CD14-positive monocyte (primary cell): ENCODE data around the gene RPS6KA2. TPM values are rescaled to one million over a fixed set of nuclear protein-coding genes. Genes with fewer than 3 reads are reported as not detected.

Experiments
- DNase-seq, 3 donors: peaks; one replicate each; pipeline ENCODE4 v3.0.0-alpha.2; 2011 to 2022
- H2AFZ ChIP-seq: 2 replicates; pipeline ENCODE4 v1.6.0; 2012; ENCODE audit warnings: mild to moderate bottlenecking, low read depth, low read length, inconsistent platforms; ENCODE audit not compliant: insufficient read depth, poor library complexity, severe bottlenecking
- H3K27ac ChIP-seq, 2 donors: 1 replicate in 1 of 2; 2 replicates in 1 of 2; pipeline ENCODE4 v1.5.1; 2012 to 2013; ENCODE audit warnings: low read length in 2 of 2, control low read depth in 1 of 2, inconsistent platforms in 1 of 2, low read depth in 1 of 2, mild to moderate bottlenecking in 1 of 2
- H3K27me3 ChIP-seq, 2 donors: one replicate each; pipeline versions ENCODE4 v1.6.0 to v1.6.1; 2011 to 2013; ENCODE audit warnings: low read length in 2 of 2; ENCODE audit not compliant: control insufficient read depth in 2 of 2, insufficient read depth in 2 of 2
- H3K36me3 ChIP-seq, 2 donors: replicated peaks in 1 of 2; 1 replicate in 1 of 2; 2 replicates in 1 of 2; pipeline versions ENCODE4 v1.5.1 to v1.6.1; 2012 to 2013; ENCODE audit warnings: low read length in 2 of 2, control low read depth in 1 of 2, inconsistent platforms in 1 of 2, mild to moderate bottlenecking in 1 of 2; ENCODE audit not compliant: insufficient read depth in 2 of 2, control insufficient read depth in 1 of 2
- H3K4me1 ChIP-seq, 2 donors: 1 replicate in 1 of 2; 2 replicates in 1 of 2; pipeline versions ENCODE4 v1.5.1 to v1.6.1; 2012 to 2013; ENCODE audit warnings: low read length in 2 of 2, control low read depth in 1 of 2, inconsistent platforms in 1 of 2, mild to moderate bottlenecking in 1 of 2, moderate library complexity in 1 of 2; ENCODE audit not compliant: insufficient read depth in 2 of 2, control insufficient read depth in 1 of 2
- H3K4me2 ChIP-seq: replicated peaks from 2 replicates; pipeline ENCODE3; 2012; ENCODE audit warnings: low read length, moderate library complexity, mild to moderate bottlenecking; ENCODE audit not compliant: poor library complexity, severe bottlenecking; ENCODE audit errors: extremely low read depth
- H3K4me3 ChIP-seq, 3 experiments: fragments of 200-600 bp in 1 of 3; sonication (generic) in 1 of 3; replicated peaks in 1 of 3; 1 replicate in 2 of 3; 2 replicates in 1 of 3; pipeline ENCODE4 v1.5.1; 2011 to 2013; ENCODE audit warnings: low read length in 3 of 3, mild to moderate bottlenecking in 3 of 3, control low read depth in 2 of 3, low read depth in 2 of 3, inconsistent platforms in 1 of 3, moderate library complexity in 1 of 3
- H3K79me2 ChIP-seq: 2 replicates; pipeline ENCODE4 v1.6.0; 2012; ENCODE audit warnings: mild to moderate bottlenecking, control low read depth, inconsistent platforms, low read length, moderate library complexity; ENCODE audit not compliant: insufficient read depth
- H3K9ac ChIP-seq: 2 replicates; pipeline ENCODE4 v1.6.0; 2017; ENCODE audit warnings: low read length, mild to moderate bottlenecking; ENCODE audit not compliant: insufficient read depth, poor library complexity, severe bottlenecking
- H3K9me3 ChIP-seq, 2 donors: replicated peaks in 1 of 2; 1 replicate in 1 of 2; 2 replicates in 1 of 2; pipeline versions ENCODE4 v1.5.1 to v1.6.1; 2012 to 2013; ENCODE audit warnings: low read length in 2 of 2, control low read depth in 1 of 2; ENCODE audit not compliant: control insufficient read depth in 1 of 2, insufficient read depth in 1 of 2
- H4K20me1 ChIP-seq: 2 replicates; pipeline ENCODE4 v1.6.0; 2012; ENCODE audit warnings: mild to moderate bottlenecking, low read length, control low read depth, moderate library complexity; ENCODE audit not compliant: insufficient read depth
- H3K27ac Mint-ChIP-seq, 7 donors: one replicate each; pipeline ENCODE4 v1.8.0; 2020; ENCODE audit warnings: mild to moderate bottlenecking in 7 of 7, mixed read lengths in 7 of 7, moderate library complexity in 6 of 7, inconsistent platforms in 2 of 7
- H3K27me3 Mint-ChIP-seq, 3 donors: one replicate each; pipeline ENCODE4 v1.8.0; 2021 to 2022; ENCODE audit warnings: low read depth in 3 of 3, mild to moderate bottlenecking in 3 of 3, mixed read lengths in 3 of 3, moderate library complexity in 3 of 3, inconsistent platforms in 1 of 3
- H3K36me3 Mint-ChIP-seq, 2 donors: one replicate each; pipeline ENCODE4 v1.8.0; 2020; ENCODE audit warnings: mixed read lengths in 2 of 2, inconsistent platforms in 1 of 2, mild to moderate bottlenecking in 1 of 2
- H3K4me1 Mint-ChIP-seq: one replicate; pipeline ENCODE4 v1.8.0; 2020; ENCODE audit warnings: mild to moderate bottlenecking, mixed read lengths
- H3K4me3 Mint-ChIP-seq, 2 donors: one replicate each; pipeline ENCODE4 v1.8.0; 2020; ENCODE audit warnings: mild to moderate bottlenecking in 2 of 2, mixed read lengths in 2 of 2, moderate library complexity in 1 of 2
- H3K9me3 Mint-ChIP-seq, 7 donors: one replicate each; pipeline ENCODE4 v1.8.0; 2020 to 2022; ENCODE audit warnings: mixed read lengths in 7 of 7, mild to moderate bottlenecking in 6 of 7, moderate library complexity in 6 of 7, inconsistent platforms in 2 of 7
- WGBS: methylation state at CpG from one replicate; pipeline ENCODE4 v1.1.5; 2013; ENCODE audit warnings: missing lambda C conversion rate; ENCODE audit not compliant: insufficient coverage; 5-methylcytosine and 5-hydroxymethylcytosine counted together
- intact Hi-C, 2 donors: fragments of 100-400 bp; cut with micrococcal nuclease; formaldehyde crosslinking; loops; one replicate each; pipeline versions ENCODE4 v1.15.0 to v1.15.1; 2023
- polyA plus RNA-seq, 3 donors: library from polyadenylated mRNA; depleted of rRNA in 1 of 3; unstranded in 2 of 3; stranded (reverse) in 1 of 3; fragments of 300-500 nt in 2 of 3; fragments of >200 nt in 1 of 3; fragmentation: Illumina TruSeq in 2 of 3; gene quantifications; 1 replicate in 2 of 3; 2 replicates in 1 of 3; pipeline ENCODE4 v1.2.3, GENCODE V29; 2012 to 2021
- TF ChIP-seq, protein P1 (sequence below): fragments of 200-600 bp; IDR thresholded peaks from one replicate; pipeline ENCODE4 v1.8.0; 2022; ENCODE audit warnings: antibody characterized with exemption, mild to moderate bottlenecking

Gene RPS6KA2
- polyA plus RNA-seq, 3 donors, result 1.4 to 3.1 (median 1.9) TPM

DNA sequence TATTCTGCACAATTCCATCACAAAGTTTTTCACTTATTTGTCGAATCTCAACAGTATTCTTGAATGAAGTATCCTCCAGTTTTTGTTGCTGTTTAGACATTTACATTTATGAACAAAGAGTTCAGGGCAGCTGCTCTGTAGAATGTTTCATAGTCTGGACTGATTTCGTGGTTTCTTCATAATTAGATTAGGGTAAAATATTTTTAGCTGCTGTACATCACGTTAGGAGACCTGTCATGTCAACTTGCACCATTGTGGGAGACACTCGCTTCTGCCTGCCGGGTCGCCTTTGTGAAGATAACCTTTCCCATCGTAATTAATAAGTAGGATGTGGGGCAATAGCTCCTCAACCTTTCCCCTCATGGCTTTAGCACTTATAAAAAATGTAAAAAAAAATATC, 27.5 kb upstream of the RPS6KA2 start:
- TF ChIP-seq, protein P1, sequence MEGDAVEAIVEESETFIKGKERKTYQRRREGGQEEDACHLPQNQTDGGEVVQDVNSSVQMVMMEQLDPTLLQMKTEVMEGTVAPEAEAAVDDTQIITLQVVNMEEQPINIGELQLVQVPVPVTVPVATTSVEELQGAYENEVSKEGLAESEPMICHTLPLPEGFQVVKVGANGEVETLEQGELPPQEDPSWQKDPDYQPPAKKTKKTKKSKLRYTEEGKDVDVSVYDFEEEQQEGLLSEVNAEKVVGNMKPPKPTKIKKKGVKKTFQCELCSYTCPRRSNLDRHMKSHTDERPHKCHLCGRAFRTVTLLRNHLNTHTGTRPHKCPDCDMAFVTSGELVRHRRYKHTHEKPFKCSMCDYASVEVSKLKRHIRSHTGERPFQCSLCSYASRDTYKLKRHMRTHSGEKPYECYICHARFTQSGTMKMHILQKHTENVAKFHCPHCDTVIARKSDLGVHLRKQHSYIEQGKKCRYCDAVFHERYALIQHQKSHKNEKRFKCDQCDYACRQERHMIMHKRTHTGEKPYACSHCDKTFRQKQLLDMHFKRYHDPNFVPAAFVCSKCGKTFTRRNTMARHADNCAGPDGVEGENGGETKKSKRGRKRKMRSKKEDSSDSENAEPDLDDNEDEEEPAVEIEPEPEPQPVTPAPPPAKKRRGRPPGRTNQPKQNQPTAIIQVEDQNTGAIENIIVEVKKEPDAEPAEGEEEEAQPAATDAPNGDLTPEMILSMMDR, result no peak
- Histone ChIP-seq H2AFZ (no peak overlapping the region), H3K9ac (no peak overlapping the region), H3K4me1 (peaks cover 12 to 16% of the 10 kb centered on the region in 2 donors), H4K20me1 (no peaks in the 10 kb centered on the region), H3K9me3 (no peaks in the 10 kb centered on the region), H3K4me2 (no peak overlapping the region), H3K27me3 (peaks cover 3 to 9% of the 10 kb centered on the region in 2 donors), H3K79me2 (no peaks in the 10 kb centered on the region), H3K27ac (no peak overlapping the region), H3K4me3 (no peak overlapping the region), H3K36me3 (no peaks in the 10 kb centered on the region)
- Mint-ChIP-seq H3K27ac (no peak overlapping the region), H3K9me3 (peaks cover 0 to 2% (median 0%) of the 10 kb centered on the region in 7 donors), H3K4me1 (peaks cover 17% of the 10 kb centered on the region), H3K36me3 (no peaks in the 10 kb centered on the region), H3K27me3 (peaks cover 2 to 19% (median 6%) of the 10 kb centered on the region in 3 donors), H3K4me3 (no peak overlapping the region)
- no CpG with 5 or more reads among the region's 7 CpGs for WGBS
- no peak for DNase-seq
- intact Hi-C loops, result no loop called here

DNA sequence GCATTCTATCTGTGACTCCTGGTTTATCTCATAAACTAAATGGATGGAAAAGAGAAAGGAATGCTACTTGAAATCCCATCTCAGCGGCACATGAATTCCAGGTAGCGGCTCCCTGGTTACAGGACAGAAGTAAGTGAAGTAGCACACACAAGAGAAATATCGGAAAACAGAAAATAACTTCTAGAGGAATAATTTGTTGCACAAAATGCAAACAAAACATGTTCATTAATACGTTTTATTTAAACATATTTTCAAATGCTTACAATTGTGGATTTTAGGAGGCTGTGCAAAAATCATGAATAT, 26.5 kb upstream of the RPS6KA2 start:
- H3K4me2 ChIP-seq, result no peak overlapping the region
- no peak overlapping the region for H2AFZ ChIP-seq
- no CpG with 5 or more reads among the region's 4 CpGs for WGBS

More for the DNA sequence above, 26.5 kb upstream of the RPS6KA2 start:
- H3K36me3 Mint-ChIP-seq, result no peaks in the 10 kb centered on the region
- Histone ChIP-seq H3K27me3 (peaks cover 3 to 9% of the 10 kb centered on the region in 2 donors), H3K9ac (no peak overlapping the region), H3K4me1 (peaks cover 12 to 16% of the 10 kb centered on the region in 2 donors), H3K36me3 (no peaks in the 10 kb centered on the region), H3K4me3 (no peak overlapping the region), H4K20me1 (no peaks in the 10 kb centered on the region), H3K27ac (no peak overlapping the region), H3K9me3 (no peaks in the 10 kb centered on the region), H3K79me2 (no peaks in the 10 kb centered on the region)
- intact Hi-C loops, result no loop called here
- H3K9me3 Mint-ChIP-seq, result peaks cover 0 to 2% (median 0%) of the 10 kb centered on the region in 7 donors
- peaks cover 17% of the 10 kb centered on the region for H3K4me1 Mint-ChIP-seq
- H3K4me3 Mint-ChIP-seq, result no peak overlapping the region
- H3K27me3 Mint-ChIP-seq, result peaks cover 0 to 18% (median 2%) of the 10 kb centered on the region in 3 donors
- no peak overlapping the region for H3K27ac Mint-ChIP-seq
- DNase-seq, result no peak
- TF ChIP-seq, protein P1, result no peak
